B cell (primary cell): Measurements from ENCODE around the gene PALLD. TPM values are rescaled to one million over a fixed set of nuclear protein-coding genes. Genes with fewer than 3 reads are reported as not detected.
"Not testable (repeated sequence)": the region's sequence is repeated elsewhere in the genome, so short reads cannot be mapped to it uniquely, and the experiment has no call there.

Experiments used
- ATAC-seq: fragments of 200-7000 bp; cut with Tn5 transposase; one replicate; pipeline ENCODE4 v1.10.0; 2021; ENCODE audit warnings: low read depth, mild to moderate bottlenecking, moderate number of reproducible peaks, moderate library complexity
- CTCF ChIA-PET: fragments of 350-600 bp; sonication (Branson Sonifier 250); formaldehyde crosslinking; loops from one replicate; lab custom pipeline; 2021; ENCODE audit warnings: antibody characterized with exemption, inconsistent platforms; lab: Charles Lee
- POLR2A ChIA-PET: fragments of 350-600 bp; sonication (Branson Sonifier 250); formaldehyde crosslinking; loops from one replicate; lab custom pipeline; 2021; ENCODE audit warnings: antibody characterized with exemption; lab: Charles Lee
- DNase-seq: peaks from one replicate; pipeline ENCODE4 v3.0.0; 2013
- H2AFZ ChIP-seq: 2 replicates; pipeline ENCODE4 v1.6.1; 2012; ENCODE audit warnings: mild to moderate bottlenecking, low read depth, low read length; ENCODE audit not compliant: insufficient read depth, poor library complexity, severe bottlenecking
- H3K27ac ChIP-seq, 2 donors: 1 replicate in 1 of 2; 2 replicates in 1 of 2; pipeline ENCODE4 v1.5.1; 2012 to 2013; ENCODE audit warnings: low read length in 2 of 2, mild to moderate bottlenecking in 2 of 2, moderate library complexity in 1 of 2
- H3K27me3 ChIP-seq, 4 experiments: fragments of 200-600 bp in 1 of 4; sonication (generic) in 1 of 4; replicated peaks in 1 of 4; 1 replicate in 2 of 4; 2 replicates in 2 of 4; pipeline versions ENCODE4 v1.6.1 to v1.7.0; 2013 to 2016; ENCODE audit warnings: low read length in 3 of 4, mild to moderate bottlenecking in 2 of 4, mixed read lengths in 1 of 4, moderate library complexity in 1 of 4; ENCODE audit not compliant: insufficient read depth in 4 of 4, control insufficient read depth in 3 of 4; ENCODE audit errors: control extremely low read depth in 1 of 4
- H3K36me3 ChIP-seq, 2 experiments: replicated peaks in 1 of 2; 1 replicate in 1 of 2; 2 replicates in 1 of 2; pipeline versions ENCODE4 v1.6.1 to v1.7.1; 2013; ENCODE audit warnings: low read length in 1 of 2; ENCODE audit not compliant: insufficient read depth in 2 of 2, control insufficient read depth in 1 of 2; ENCODE audit errors: control extremely low read depth in 1 of 2, extremely low read depth in 1 of 2
- H3K4me1 ChIP-seq, 2 donors: fragments of 200-600 bp in 1 of 2; sonication (generic) in 1 of 2; 1 replicate in 1 of 2; 2 replicates in 1 of 2; pipeline versions ENCODE4 v1.5.1 to v1.6.1; 2013 to 2017; ENCODE audit warnings: low read length in 2 of 2; ENCODE audit not compliant: control insufficient read depth in 2 of 2, insufficient read depth in 2 of 2
- H3K4me2 ChIP-seq: replicated peaks from 2 replicates; pipeline ENCODE3; 2012; ENCODE audit warnings: mild to moderate bottlenecking, low read depth, low read length; ENCODE audit not compliant: poor library complexity, severe bottlenecking
- H3K4me3 ChIP-seq, 5 experiments: fragments of 200-600 bp in 1 of 5; sonication (generic) in 1 of 5; 1 replicate in 3 of 5; 2 replicates in 2 of 5; pipeline versions ENCODE4 v1.5.1 to v1.7.0; 2011 to 2016; ENCODE audit warnings: low read length in 4 of 5, mild to moderate bottlenecking in 4 of 5, low read depth in 2 of 5, control low read depth in 1 of 5, moderate library complexity in 1 of 5; ENCODE audit not compliant: insufficient read depth in 1 of 5; ENCODE audit errors: control extremely low read depth in 1 of 5, extremely low read depth in 1 of 5
- H3K79me2 ChIP-seq: fragments of 200-600 bp; sonication (generic); one replicate; pipeline ENCODE4 v1.6.0; 2016; ENCODE audit warnings: low read length; ENCODE audit not compliant: control insufficient read depth, insufficient read depth
- H3K9ac ChIP-seq: fragments of 200-600 bp; sonication (generic); 2 replicates; pipeline ENCODE4 v1.6.1; 2017; ENCODE audit warnings: mild to moderate bottlenecking, low read length, moderate library complexity
- H3K9me3 ChIP-seq, 3 donors: one replicate each; pipeline versions ENCODE4 v1.6.1 to v1.7.1; 2013; ENCODE audit warnings: low read length in 2 of 3; ENCODE audit not compliant: control insufficient read depth in 2 of 3, insufficient read depth in 1 of 3; ENCODE audit errors: control extremely low read depth in 1 of 3
- H4K20me1 ChIP-seq: 2 replicates; pipeline ENCODE4 v1.6.0; 2012; ENCODE audit warnings: mild to moderate bottlenecking, low read length; ENCODE audit not compliant: insufficient read depth, control insufficient read depth, poor library complexity, severe bottlenecking
- H3K27ac Mint-ChIP-seq: one replicate; pipeline ENCODE4 v1.8.0; 2021; ENCODE audit warnings: mixed read lengths
- H3K27me3 Mint-ChIP-seq: one replicate; pipeline ENCODE4 v1.8.0; 2021; ENCODE audit warnings: mixed read lengths
- H3K4me1 Mint-ChIP-seq: one replicate; pipeline ENCODE4 v1.8.0; 2021; ENCODE audit warnings: mixed read lengths
- H3K4me3 Mint-ChIP-seq: one replicate; pipeline ENCODE4 v1.8.0; 2021; ENCODE audit warnings: mixed read lengths
- H3K9me3 Mint-ChIP-seq: one replicate; pipeline ENCODE4 v1.8.0; 2022; ENCODE audit warnings: mixed read lengths; ENCODE audit not compliant: insufficient read depth
- EZH2 ChIP-seq: IDR thresholded peaks from 2 replicates; pipeline ENCODE4 v1.6.1; 2012; ENCODE audit warnings: borderline replicate concordance, low read depth, mild to moderate bottlenecking, moderate library complexity, low read length; ENCODE audit not compliant: insufficient read depth, poor library complexity, severe bottlenecking
- WGBS: methylation state at CpG from one replicate; pipeline ENCODE4 v1.1.5; 2013; ENCODE audit warnings: missing lambda C conversion rate; ENCODE audit not compliant: insufficient coverage; 5-methylcytosine and 5-hydroxymethylcytosine counted together
- intact Hi-C: fragments of 100-400 bp; cut with micrococcal nuclease; formaldehyde crosslinking; loops from one replicate; pipeline ENCODE4 v1.10.0; 2022
- polyA plus RNA-seq: library from polyadenylated mRNA; depleted of rRNA; stranded (reverse); fragments of >200 nt; gene quantifications from 2 replicates; pipeline ENCODE4 v1.2.3, GENCODE V29; 2012
- total RNA-seq, 2 donors: library from RNA; stranded (reverse); fragments of 120-200 nt in 1 of 2; gene quantifications; 1 replicate in 1 of 2; 2 replicates in 1 of 2; pipeline versions ENCODE4 v1.2.3 to v1.2.4, GENCODE V29; 2013 to 2022
- TF ChIP-seq, protein P1 (sequence below): fragments of 200-600 bp; IDR thresholded peaks from one replicate; pipeline ENCODE4 v1.8.0; 2022; ENCODE audit warnings: antibody characterized with exemption, mild to moderate bottlenecking

The PALLD gene
- total and polyA plus RNA-seq, 2 donors (not counting 1 experiment from before 2014, with no cell fraction given), result 0.63 to 0.71 TPM

- no peak overlapping the region for H3K4me3 ChIP-seq
- no peaks in the 10 kb centered on the region for H4K20me1 ChIP-seq
- H3K9ac ChIP-seq, result no peak overlapping the region
- no peaks in the 10 kb centered on the region for H3K9me3 ChIP-seq
- ChIA-PET CTCF (no interaction called here), POLR2A (no interaction called here)
- ATAC-seq, result no peak
- intact Hi-C loops, result no loop called here
- no peaks in the 10 kb centered on the region for H3K27me3 ChIP-seq
- peaks cover 20% of the 10 kb centered on the region for H3K27me3 Mint-ChIP-seq
- no peaks in the 10 kb centered on the region for H3K36me3 ChIP-seq
- H2AFZ ChIP-seq, result no peak overlapping the region
- TF ChIP-seq, protein P1, sequence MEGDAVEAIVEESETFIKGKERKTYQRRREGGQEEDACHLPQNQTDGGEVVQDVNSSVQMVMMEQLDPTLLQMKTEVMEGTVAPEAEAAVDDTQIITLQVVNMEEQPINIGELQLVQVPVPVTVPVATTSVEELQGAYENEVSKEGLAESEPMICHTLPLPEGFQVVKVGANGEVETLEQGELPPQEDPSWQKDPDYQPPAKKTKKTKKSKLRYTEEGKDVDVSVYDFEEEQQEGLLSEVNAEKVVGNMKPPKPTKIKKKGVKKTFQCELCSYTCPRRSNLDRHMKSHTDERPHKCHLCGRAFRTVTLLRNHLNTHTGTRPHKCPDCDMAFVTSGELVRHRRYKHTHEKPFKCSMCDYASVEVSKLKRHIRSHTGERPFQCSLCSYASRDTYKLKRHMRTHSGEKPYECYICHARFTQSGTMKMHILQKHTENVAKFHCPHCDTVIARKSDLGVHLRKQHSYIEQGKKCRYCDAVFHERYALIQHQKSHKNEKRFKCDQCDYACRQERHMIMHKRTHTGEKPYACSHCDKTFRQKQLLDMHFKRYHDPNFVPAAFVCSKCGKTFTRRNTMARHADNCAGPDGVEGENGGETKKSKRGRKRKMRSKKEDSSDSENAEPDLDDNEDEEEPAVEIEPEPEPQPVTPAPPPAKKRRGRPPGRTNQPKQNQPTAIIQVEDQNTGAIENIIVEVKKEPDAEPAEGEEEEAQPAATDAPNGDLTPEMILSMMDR, result no peak
- no peak for TF ChIP-seq EZH2
- DNase-seq, result no peak
- H3K79me2 ChIP-seq, result no peaks in the 10 kb centered on the region
- H3K27ac Mint-ChIP-seq, result no peak overlapping the region
- H3K4me2 ChIP-seq, result no peak overlapping the region
- H3K27ac ChIP-seq, result no peak overlapping the region
- no peak overlapping the region for H3K4me3 Mint-ChIP-seq
- H3K9me3 Mint-ChIP-seq, result peaks cover 3% of the 10 kb centered on the region
- H3K4me1 Mint-ChIP-seq, result peaks cover 14% of the 10 kb centered on the region
- H3K4me1 ChIP-seq, result peaks cover 0 to 4% of the 10 kb centered on the region in 2 donors
- WGBS, result no CpG with 5 or more reads among the region's 5 CpGs
Observed at GRCh38 chr4:168724686-168725411, 228.0 kb downstream of the PALLD start.

GRCh38 chr4:168725930-168726329 is 229.1 kb downstream of the PALLD start:
- no peak overlapping the region for H3K4me3 Mint-ChIP-seq
- TF ChIP-seq EZH2, result no peak
- TF ChIP-seq, protein P1, result no peak
- no peak overlapping the region for H3K27ac Mint-ChIP-seq
- Histone ChIP-seq H3K4me2 (no peak overlapping the region), H4K20me1 (no peaks in the 10 kb centered on the region), H2AFZ (no peak overlapping the region), H3K4me1 (peaks cover 0 to 4% of the 10 kb centered on the region in 2 donors), H3K79me2 (no peaks in the 10 kb centered on the region), H3K27me3 (peaks cover 0 to 3% (median 0%) of the 10 kb centered on the region in 4 experiments), H3K9me3 (no peaks in the 10 kb centered on the region), H3K4me3 (no peak overlapping the region), H3K9ac (no peak overlapping the region), H3K27ac (no peak overlapping the region), H3K36me3 (no peaks in the 10 kb centered on the region)
- POLR2A ChIA-PET, result no interaction called here
- no CpG with 5 or more reads among the region's 1 CpG for WGBS
- ATAC-seq (no peak), DNase-seq (no peak)
- CTCF ChIA-PET, result no interaction called here
- H3K9me3 Mint-ChIP-seq, result peaks cover 2% of the 10 kb centered on the region
- intact Hi-C loops, result no loop called here
- H3K4me1 Mint-ChIP-seq, result peaks cover 14% of the 10 kb centered on the region
- peaks cover 26% of the 10 kb centered on the region for H3K27me3 Mint-ChIP-seq

GRCh38 chr4:168727181-168727580 is 230.3 kb downstream of the PALLD start:
- H3K9me3 Mint-ChIP-seq, H3K9me3 ChIP-seq, H3K9ac ChIP-seq, H3K4me3 Mint-ChIP-seq, DNase-seq, H3K4me1 ChIP-seq, H2AFZ ChIP-seq, intact Hi-C loops, H3K27ac Mint-ChIP-seq, H3K36me3 ChIP-seq, H3K4me3 ChIP-seq, H3K27ac ChIP-seq, H4K20me1 ChIP-seq, ATAC-seq, H3K79me2 ChIP-seq, CTCF ChIA-PET, POLR2A ChIA-PET, H3K27me3 ChIP-seq, H3K4me2 ChIP-seq: not testable (repeated sequence)
- Mint-ChIP-seq H3K27me3 (peaks cover 29% of the 10 kb centered on the region), H3K4me1 (peaks cover 16% of the 10 kb centered on the region)
